Fibroblast of mammary gland (primary cell): ENCODE results near the gene DBX1.

Source experiments
- DNase-seq: peaks from one replicate; pipeline ENCODE4 v3.0.0-alpha.2; 2010; ENCODE audit warnings: low read depth
- H3K4me3 ChIP-seq: 2 replicates; pipeline ENCODE4 v1.5.1; 2011; ENCODE audit warnings: low read depth, mild to moderate bottlenecking, low read length, moderate library complexity; ENCODE audit not compliant: control insufficient read depth
- CTCF ChIP-seq: conservative IDR thresholded peaks from 2 replicates; pipeline ENCODE4 v1.5.1; 2011; ENCODE audit warnings: low read depth, low read length, inconsistent platforms; ENCODE audit not compliant: control insufficient read depth, insufficient read depth

DBX1 gene

GRCh38 chr11:20155683-20156279 is 4.5 kb downstream of the DBX1 start:
- no peak for DNase-seq
- TF ChIP-seq CTCF, result no peak
- no peak overlapping the region for H3K4me3 ChIP-seq

GRCh38 chr11:20154381-20154780 is 5.9 kb downstream of the DBX1 start:
- peak; percentile 72 for DNase-seq

GRCh38 chr11:20138707-20139106 is 21.6 kb downstream of the DBX1 start:
- no peak for TF ChIP-seq CTCF
- H3K4me3 ChIP-seq, result no peak overlapping the region
- DNase-seq, result no peak

More at GRCh38 chr11:20154381-20154780, 5.9 kb downstream of the DBX1 start:
- TF ChIP-seq CTCF, result peak; percentile 22
- no peak overlapping the region for H3K4me3 ChIP-seq

GRCh38 chr11:20137637-20138036 is 22.6 kb downstream of the DBX1 start:
- no peak overlapping the region for H3K4me3 ChIP-seq
- TF ChIP-seq CTCF, result no peak
- DNase-seq, result no peak

- DNase-seq, result no peak
- TF ChIP-seq CTCF, result no peak
- H3K4me3 ChIP-seq, result no peak overlapping the region
Observed at GRCh38 chr11:20134991-20135736, 25.1 kb downstream of the DBX1 start.

- TF ChIP-seq CTCF, result no peak
- H3K4me3 ChIP-seq, result no peak overlapping the region
- no peak for DNase-seq
Observed at GRCh38 chr11:20132667-20133039, 27.6 kb downstream of the DBX1 start.
